Kidney tubule cell (primary cell): ENCODE measurements around the gene SLC49A3.

ENCODE experiments used
- DNase-seq: peaks from one replicate; pipeline ENCODE4 v3.0.0-alpha.2; 2018; ENCODE audit warnings: low spot score

Gene SLC49A3

GRCh38 chr4:666822-667544 is 22.0 kb downstream of the SLC49A3 start:
- no peak for DNase-seq

GRCh38 chr4:666436-666810 is 22.5 kb downstream of the SLC49A3 start:
- no peak for DNase-seq

- no peak for DNase-seq
Measured at GRCh38 chr4:665751-666435, 23.1 kb downstream of the SLC49A3 start.

GRCh38 chr4:665381-665750 is 23.6 kb downstream of the SLC49A3 start:
- no peak for DNase-seq

GRCh38 chr4:664713-665231 is 24.2 kb downstream of the SLC49A3 start:
- no peak for DNase-seq

GRCh38 chr4:663438-664428 is 25.2 kb downstream of the SLC49A3 start:
- DNase-seq, result peak; percentile 39

GRCh38 chr4:663046-663437 is 25.9 kb downstream of the SLC49A3 start:
- DNase-seq, result no peak

- DNase-seq, result no peak
Measured at GRCh38 chr4:661881-662761, 26.8 kb downstream of the SLC49A3 start.

- DNase-seq, result no peak
Measured at GRCh38 chr4:661231-661630, 27.7 kb downstream of the SLC49A3 start.

GRCh38 chr4:660401-660800 is 28.6 kb downstream of the SLC49A3 start:
- no peak for DNase-seq

- no peak for DNase-seq
Measured at GRCh38 chr4:659851-660250, 29.1 kb downstream of the SLC49A3 start.

GRCh38 chr4:658681-659667 is 30.0 kb downstream of the SLC49A3 start:
- no peak for DNase-seq

GRCh38 chr4:657834-658667 is 30.9 kb downstream of the SLC49A3 start:
- DNase-seq, result no peak

- no peak for DNase-seq
Measured at GRCh38 chr4:657338-657833, 31.6 kb downstream of the SLC49A3 start.

- peak; percentile 57 for DNase-seq
Measured at GRCh38 chr4:656436-657337, 32.3 kb downstream of the SLC49A3 start.

GRCh38 chr4:655464-656151 is 33.3 kb downstream of the SLC49A3 start:
- DNase-seq, result no peak

GRCh38 chr4:654871-655463 is 34.0 kb downstream of the SLC49A3 start:
- DNase-seq, result no peak
